K562 (cell line): ENCODE measurements around the gene NFYC. TPM values are rescaled to one million over a fixed set of nuclear protein-coding genes. Genes with fewer than 3 reads are reported as not detected.

Experiments
- AFF1 ChIP-seq, 2 experiments: fragments of 450-650 bp; IDR thresholded peaks; 2 replicates each; pipeline ENCODE4 v1.6.1; 2018; ENCODE audit warnings: mild to moderate bottlenecking in 2 of 2, low read depth in 1 of 2; ENCODE audit not compliant: partially characterized antibody in 2 of 2
- ARID3A ChIP-seq: IDR thresholded peaks from 2 replicates; pipeline ENCODE4 v1.6.1; 2012; ENCODE audit warnings: low read depth, low read length, improper control_type of control experiment, borderline replicate concordance
- CBX5 ChIP-seq: IDR thresholded peaks from 2 replicates; pipeline ENCODE4 v1.6.1; 2014; ENCODE audit warnings: low read depth, borderline replicate concordance
- ESRRA ChIP-seq: fragments of 450-650 bp; IDR thresholded peaks from 2 replicates; pipeline ENCODE4 v1.6.1; 2014; ENCODE audit warnings: low read depth, mild to moderate bottlenecking, moderate library complexity, borderline replicate concordance
- GTF2E2 ChIP-seq: fragments of 200-800 bp; sonication (Bioruptor generic); IDR thresholded peaks from 2 replicates; pipeline ENCODE4 v1.6.1; 2016; ENCODE audit warnings: missing genetic modification characterization, missing compliant biosample characterization
- HMGN3 ChIP-seq: IDR thresholded peaks from 2 replicates; pipeline ENCODE4 v1.6.1; 2011; ENCODE audit warnings: borderline replicate concordance, low read depth, mild to moderate bottlenecking, mixed read lengths, low read length; ENCODE audit not compliant: insufficient read length; ENCODE audit errors: extremely low read depth
- JUND ChIP-seq, 2 experiments: IDR thresholded peaks; 2 replicates in 1 of 2; 3 replicates in 1 of 2; pipeline ENCODE4 v1.6.1; 2011; ENCODE audit warnings: borderline replicate concordance in 2 of 2, low read depth in 2 of 2, low read length in 2 of 2, improper control_type of control experiment in 1 of 2, missing biosample characterization in 1 of 2, missing genetic modification characterization in 1 of 2, missing genetic modification reagents in 1 of 2
- NFRKB ChIP-seq: fragments of 450-650 bp; IDR thresholded peaks from 2 replicates; pipeline ENCODE4 v1.6.1; 2016; ENCODE audit warnings: low read depth
- POLR2A ChIP-seq: fragments of 450-650 bp; conservative IDR thresholded peaks from 2 replicates; pipeline ENCODE4 v1.6.1; 2016
- POLR2B ChIP-seq: fragments of 450-650 bp; IDR thresholded peaks from 2 replicates; pipeline ENCODE4 v1.6.1; 2018; ENCODE audit warnings: low read depth; ENCODE audit not compliant: partially characterized antibody
- RAD51 ChIP-seq: fragments of 450-650 bp; IDR thresholded peaks from 2 replicates; pipeline ENCODE4 v1.7.1; 2016; ENCODE audit warnings: low read depth, mild to moderate bottlenecking, borderline replicate concordance
- TCF3 ChIP-seq: sonication (generic); formaldehyde crosslinking; IDR thresholded peaks from 2 replicates; pipeline ENCODE4 v1.4.0; 2020; ENCODE audit warnings: mild to moderate bottlenecking, missing genetic modification reagents
- THAP12 ChIP-seq: fragments of 250-450 bp; sonication (Bioruptor Pico); IDR thresholded peaks from 2 replicates; pipeline ENCODE4 v1.9.0; 2021; ENCODE audit warnings: mild to moderate bottlenecking, inconsistent platforms
- TRIM25 ChIP-seq: fragments of 450-650 bp; IDR thresholded peaks from 2 replicates; pipeline ENCODE4 v1.7.0; 2016; ENCODE audit warnings: borderline replicate concordance
- ZBTB1 ChIP-seq: sonication (generic); formaldehyde crosslinking; IDR thresholded peaks from 2 replicates; pipeline ENCODE4 v1.8.1; 2023; ENCODE audit warnings: missing genetic modification reagents, low read depth, mild to moderate bottlenecking, borderline replicate concordance
- ZNF263 ChIP-seq: sonication (generic); formaldehyde crosslinking; IDR thresholded peaks from 2 replicates; pipeline ENCODE4 v1.8.0; 2022; ENCODE audit warnings: mild to moderate bottlenecking, missing genetic modification reagents, borderline replicate concordance
- polyA plus RNA-seq, 8 experiments: library from polyadenylated mRNA; depleted of rRNA in 4 of 8; stranded (reverse) in 5 of 8; unstranded in 3 of 8; fragments of >200 nt; fragmentation: Nextera tagmentation in 2 of 8; fragmentation: Illumina TruSeq in 1 of 8; extraction: Ambion mirVana in 2 of 8; extraction: Trizol in 1 of 8; gene quantifications; 2 replicates each; pipeline versions ENCODE4 v1.2.1 to v1.2.3, GENCODE V29; 2011 to 2014; ENCODE audit warnings: inconsistent platforms in 1 of 8, missing spikeins in 1 of 8
- total RNA-seq, 7 experiments: library from RNA; depleted of rRNA in 6 of 7; stranded (reverse); fragments of >200 nt in 6 of 7; fragmentation: Illumina TruSeq in 2 of 7; extraction: Trizol in 2 of 7; gene quantifications; 2 replicates each; pipeline versions ENCODE4 v1.2.1 to v1.2.3, GENCODE V29; 2011 to 2021; ENCODE audit warnings: low replicate concordance in 1 of 7

Gene NFYC
- total and polyA plus RNA-seq, 9 of the 15 experiments (the other 6 are each of a cell fraction or from before 2014, with no cell fraction given) = 4.8 to 59.8 (median 41.1) TPM

- TF ChIP-seq THAP12 (CRISPR knock-in tag) = peak; percentile 30; the same call in 1 of the 2 replicates
- peak; percentile 95 for TF ChIP-seq ESRRA
- peak; percentile 44 to 46 for TF ChIP-seq AFF1 (IDR thresholded peaks at IDR 0.05; ENCODE audit: low read depth in 1 of 2, partially characterized antibody in 2 of 2)
- no peak for TF ChIP-seq TCF3 (CRISPR knock-in tag)
- TF ChIP-seq JUND (IDR thresholded peaks at IDR 0.05; ENCODE audit: borderline replicate concordance, low read depth, low read length) = peak; percentile 64; the same call in 1 of the 2 replicates
- TF ChIP-seq JUND (tag; IDR thresholded peaks at IDR 0.05; ENCODE audit: borderline replicate concordance, low read depth, low read length) = peak; percentile 37; the same call in 1 of the 3 replicates
- peak; percentile 37; the same call in 1 of the 2 replicates for TF ChIP-seq RAD51
- no peak for TF ChIP-seq ZNF263 (CRISPR knock-in tag)
- TF ChIP-seq ARID3A = peak; percentile 69; the same call in 1 of the 2 replicates
- TF ChIP-seq CBX5 = no peak
- 0 out of 2 replicates have a peak, but pooled peaks have one; percentile 78 for TF ChIP-seq TRIM25
- TF ChIP-seq ZBTB1 = no peak
- TF ChIP-seq POLR2A = peak; percentile 85
- TF ChIP-seq GTF2E2 = peak; percentile 82; the same call in 1 of the 2 replicates
- TF ChIP-seq HMGN3 = no peak
- peak; percentile 91 for TF ChIP-seq NFRKB
- peak; percentile 88 for TF ChIP-seq POLR2B
These were observed 17.7 kb downstream of the NFYC start (continued) for GRCh38 chr1:40709100-40709801.
